Measurements from ENCODE around the gene PTGIS.

PTGIS gene

DNA sequence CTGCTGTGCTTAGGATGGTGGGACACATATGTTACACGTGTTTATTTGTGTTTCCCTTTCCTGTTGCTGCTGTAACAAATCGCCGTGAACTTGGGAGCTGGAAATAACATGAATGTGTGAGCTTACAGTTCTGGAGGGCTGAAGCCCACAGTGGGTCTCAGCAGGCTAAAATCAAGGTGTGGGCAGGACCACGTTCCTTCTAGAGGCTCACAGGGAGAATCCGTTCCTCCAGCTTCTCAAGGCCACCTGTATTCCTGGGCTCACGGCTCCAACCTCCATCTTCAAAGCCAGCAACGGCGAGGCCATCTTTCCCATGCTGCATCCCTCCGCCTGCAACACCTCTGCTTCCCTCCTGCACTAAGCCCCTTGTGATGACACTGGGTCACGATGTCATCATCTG, 27.4 kb upstream of the PTGIS start:
- no peak for DNase-seq

DNA sequence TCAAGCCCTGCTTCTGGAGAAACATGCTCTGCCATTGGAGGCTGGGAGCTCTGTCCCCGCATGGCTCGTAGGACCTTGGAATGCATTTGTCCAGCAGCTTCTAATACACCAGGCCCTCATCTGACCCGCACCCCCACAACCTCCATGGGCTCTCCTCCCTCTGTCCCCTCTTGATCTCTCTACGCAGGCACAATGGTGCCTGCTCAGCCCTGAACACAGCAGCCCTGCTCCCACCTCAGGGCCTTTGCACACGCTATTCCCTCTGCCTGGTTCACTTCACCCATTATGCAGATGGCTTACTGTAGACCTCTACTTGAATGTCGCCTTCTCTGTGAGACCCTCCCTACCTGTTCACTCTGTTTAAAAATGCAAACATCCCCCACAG, 27.0 kb upstream of the PTGIS start:
- DNase-seq = no peak

DNA sequence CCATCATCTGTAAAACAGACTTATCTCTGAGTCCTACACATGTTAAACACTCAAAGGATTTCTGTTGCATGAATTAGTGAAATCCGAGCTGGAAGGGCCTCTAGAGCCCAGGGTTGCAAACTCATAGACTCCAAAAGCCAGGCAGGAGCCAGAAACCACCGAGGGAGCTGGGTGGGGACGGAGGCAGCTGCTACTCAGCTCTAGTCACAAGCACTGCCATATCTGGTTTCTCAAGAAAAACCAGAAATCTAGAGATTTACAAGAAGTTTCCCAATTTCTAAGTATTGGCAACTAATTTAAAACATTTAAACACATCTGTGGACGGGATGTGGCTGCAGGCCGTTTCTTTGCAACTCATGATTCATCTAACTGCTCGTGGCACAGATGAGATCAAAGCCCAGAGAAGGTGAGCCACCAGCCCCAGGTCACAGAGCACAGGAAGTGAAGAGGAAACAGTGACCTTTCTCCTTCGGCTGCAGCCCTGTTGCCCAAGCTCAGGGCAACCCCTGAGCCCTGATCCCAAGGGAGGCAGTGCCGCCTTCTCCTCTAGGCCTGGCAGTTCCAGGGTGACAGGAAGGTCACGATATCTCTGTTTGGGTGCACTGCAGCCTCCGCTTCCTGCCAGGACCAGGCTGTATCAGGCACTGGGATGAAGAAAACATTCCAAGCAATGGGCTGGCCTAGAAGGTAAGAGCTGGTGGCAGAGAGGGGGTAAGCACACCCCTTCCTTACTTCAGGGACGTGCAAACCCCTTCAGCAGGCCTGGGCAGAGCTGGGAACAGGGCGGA, 26.4 kb upstream of the PTGIS start:
- peak; percentile 83 for DNase-seq

DNA sequence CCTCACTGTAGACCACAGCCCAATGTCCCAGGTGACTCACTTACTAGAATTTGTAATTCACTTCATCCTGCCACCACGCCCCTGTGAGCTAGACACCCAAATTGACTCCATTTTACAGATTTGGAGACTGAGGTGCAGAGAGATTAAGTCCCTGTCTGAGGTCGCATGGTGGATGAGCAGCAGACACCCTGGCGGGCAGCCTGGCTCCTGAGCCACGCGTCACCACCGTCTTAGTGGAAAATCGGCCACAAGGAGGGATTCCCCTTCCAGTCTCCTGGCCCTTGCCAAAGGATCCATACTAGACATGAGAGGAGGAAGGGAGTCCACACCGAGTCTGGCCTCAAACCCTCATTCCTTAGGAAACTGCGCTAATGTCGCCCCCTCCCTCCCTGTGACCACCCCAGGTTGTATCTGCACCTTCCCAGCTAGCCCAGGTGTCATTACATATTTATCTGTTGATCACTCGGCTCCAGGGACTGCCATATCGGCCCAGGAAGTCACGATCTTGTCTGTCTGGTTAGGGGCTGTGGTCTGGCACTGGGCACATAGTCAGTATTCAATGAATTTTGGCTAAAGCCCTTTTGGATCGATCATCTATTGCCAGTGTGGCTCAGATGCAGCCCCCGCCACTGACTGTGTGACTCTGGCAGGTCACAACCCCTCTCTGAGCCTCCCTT, 25.7 kb upstream of the PTGIS start:
- DNase-seq = no peak

DNA sequence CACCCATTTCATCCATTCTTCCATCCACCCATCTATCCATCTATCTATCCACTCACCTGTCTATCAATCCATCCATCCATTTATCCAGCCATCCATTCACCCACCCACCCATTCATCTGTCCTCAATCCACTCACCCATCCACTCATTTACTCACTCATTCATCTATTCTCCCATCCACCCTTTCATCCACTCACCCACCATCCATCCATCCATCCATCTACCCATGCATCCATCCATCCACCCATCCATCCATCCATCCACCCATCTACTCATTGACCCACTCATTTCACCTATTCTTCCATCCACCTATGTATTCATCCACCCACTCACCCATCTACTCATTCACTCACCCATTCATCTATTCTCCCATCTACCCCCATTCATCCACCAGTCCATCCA, 24.2 kb upstream of the PTGIS start:
- DNase-seq = no peak

DNA sequence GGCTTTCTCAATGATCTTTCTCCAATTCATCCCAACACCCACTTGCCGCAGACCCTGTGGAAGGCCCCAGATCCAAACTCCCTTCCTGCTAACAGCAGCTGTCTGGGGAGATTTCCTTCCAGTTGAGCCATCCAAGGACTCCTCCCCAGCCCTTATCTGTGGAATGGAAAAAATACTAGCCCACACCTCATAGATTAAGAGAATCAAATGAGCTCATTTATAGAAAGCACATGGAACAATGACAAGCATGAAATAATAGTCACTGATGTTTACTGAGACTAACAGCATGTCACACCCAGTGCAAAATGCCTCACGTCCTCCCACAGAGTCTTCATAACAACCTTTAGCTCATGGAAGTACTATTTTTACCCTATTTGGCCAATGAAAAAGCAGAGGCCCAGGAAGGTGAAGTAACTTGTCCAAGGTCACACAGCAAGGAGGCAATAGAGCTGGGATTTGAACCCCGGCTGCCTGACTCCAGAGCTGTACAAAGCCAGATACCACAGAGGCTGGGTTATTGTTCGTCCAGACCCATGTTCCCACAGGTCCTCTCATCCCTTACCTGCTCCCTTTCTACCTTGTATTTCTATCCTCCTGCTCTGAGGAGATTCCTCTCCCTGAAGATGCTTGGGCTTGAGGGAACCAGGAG, 23.4 kb upstream of the PTGIS start:
- DNase-seq = peak; percentile 29

DNA sequence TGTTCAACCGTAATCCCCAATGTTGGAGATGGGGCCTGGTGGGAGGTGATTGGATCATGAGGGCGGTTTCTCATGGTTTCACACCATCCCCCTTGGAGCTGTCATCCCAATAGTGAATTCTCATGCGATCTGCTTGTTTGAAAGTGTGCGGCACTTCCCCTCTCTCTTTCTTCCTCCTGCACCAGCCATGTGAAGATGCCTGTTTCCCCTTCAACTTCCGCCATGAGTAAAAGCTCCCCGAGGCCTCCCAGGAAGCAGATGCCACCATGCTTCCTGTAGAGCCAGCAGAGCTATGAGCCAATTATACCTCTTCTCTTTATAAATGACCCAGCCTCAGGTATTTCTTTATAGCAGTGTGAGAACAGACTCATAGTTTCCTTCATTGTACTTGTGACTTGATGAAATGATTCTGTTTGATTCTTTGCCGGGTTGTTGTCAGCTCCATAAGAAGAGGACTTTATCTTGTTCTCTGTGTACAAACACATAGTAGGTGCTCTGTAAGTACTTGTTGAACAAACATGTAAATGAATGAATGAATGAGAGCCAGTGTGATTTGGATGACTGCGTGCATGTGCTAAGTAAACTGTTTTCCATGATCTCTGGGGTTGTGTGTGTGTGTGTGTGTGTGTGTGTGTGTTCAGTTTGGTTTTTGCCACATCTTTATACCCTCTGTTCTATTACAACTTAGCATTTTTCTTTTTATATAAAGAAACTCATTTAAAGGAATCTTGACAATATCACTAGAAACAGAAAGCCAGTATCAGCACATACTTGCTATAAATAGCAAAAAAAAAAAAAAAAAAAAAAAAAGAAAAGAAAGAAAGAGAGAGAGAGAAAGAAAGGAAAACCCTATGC, 22.5 kb upstream of the PTGIS start:
- DNase-seq = no peak

DNA sequence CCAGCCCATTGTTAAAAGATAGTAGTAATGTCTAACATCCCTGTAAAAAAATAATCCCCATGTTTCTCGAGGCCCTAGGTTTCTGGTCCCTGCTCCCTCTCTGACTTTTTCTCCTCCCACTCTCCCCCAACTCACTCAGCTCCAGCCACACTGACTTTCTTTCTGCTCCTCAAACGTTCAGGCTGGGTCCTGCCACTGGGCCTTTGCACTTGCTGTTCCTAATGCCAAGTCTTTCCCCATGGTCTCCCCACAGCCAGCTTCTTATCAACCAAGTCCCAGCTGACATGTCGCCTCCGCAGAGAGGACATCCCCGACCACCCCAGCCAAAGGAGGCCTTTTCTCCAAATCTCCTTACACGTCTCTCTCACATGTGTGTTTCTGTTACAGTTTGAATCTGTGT, 21.8 kb upstream of the PTGIS start:
- DNase-seq = no peak

DNA sequence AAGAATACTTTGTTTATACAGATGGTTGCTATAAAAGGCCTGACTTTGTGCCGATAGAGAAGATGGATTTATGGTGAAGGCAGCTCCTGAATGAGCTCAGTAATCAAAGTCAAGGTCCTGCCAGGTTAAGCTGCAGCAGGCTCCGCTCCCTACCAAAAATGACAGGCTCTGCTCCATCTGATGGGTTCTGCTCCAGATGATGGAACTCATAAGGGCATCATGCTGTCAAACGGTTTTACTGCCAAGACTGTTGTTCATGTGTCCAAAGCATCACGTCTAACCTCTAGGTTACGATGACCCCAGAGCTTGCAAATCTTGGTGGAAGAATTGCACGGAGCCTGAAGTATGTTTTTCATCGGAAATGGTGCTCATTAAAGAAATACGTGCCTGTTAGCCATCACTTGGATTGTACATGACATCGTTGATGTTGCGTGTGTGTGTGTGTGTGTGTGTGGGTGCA, 19.2 kb upstream of the PTGIS start:
- DNase-seq = no peak

DNA sequence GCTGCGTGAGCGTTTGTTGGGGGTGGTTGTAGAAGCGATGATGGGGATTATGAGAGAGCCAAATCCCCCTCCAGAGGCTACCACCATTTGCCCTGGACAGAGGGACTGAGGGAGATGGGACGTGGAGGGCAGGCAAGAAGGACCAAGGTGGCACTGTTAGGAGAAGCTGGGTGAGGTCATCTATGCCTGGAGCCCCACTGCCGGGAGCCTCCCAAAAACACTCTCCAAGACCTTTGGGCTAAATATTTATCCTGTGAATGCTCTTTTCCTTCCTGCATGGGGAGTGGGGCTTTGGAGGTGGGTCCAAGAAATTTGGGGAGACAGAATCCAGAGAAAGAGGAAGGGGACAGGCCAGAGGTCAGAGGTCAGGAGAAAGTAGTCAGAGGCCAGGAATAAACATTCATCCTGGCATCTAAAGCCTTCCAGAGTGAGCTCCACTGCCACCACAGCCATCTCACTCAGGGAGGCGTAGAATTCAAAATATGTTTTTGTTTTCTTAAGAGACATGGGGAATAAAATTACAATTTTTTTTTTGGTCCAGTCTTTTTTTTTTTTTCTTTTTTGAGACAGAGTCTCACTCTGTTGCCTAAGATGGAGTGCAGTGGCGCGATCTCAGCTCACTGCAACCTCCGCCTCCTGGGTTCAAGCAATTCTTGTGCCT, 17.8 kb upstream of the PTGIS start:
- no peak for DNase-seq

DNA sequence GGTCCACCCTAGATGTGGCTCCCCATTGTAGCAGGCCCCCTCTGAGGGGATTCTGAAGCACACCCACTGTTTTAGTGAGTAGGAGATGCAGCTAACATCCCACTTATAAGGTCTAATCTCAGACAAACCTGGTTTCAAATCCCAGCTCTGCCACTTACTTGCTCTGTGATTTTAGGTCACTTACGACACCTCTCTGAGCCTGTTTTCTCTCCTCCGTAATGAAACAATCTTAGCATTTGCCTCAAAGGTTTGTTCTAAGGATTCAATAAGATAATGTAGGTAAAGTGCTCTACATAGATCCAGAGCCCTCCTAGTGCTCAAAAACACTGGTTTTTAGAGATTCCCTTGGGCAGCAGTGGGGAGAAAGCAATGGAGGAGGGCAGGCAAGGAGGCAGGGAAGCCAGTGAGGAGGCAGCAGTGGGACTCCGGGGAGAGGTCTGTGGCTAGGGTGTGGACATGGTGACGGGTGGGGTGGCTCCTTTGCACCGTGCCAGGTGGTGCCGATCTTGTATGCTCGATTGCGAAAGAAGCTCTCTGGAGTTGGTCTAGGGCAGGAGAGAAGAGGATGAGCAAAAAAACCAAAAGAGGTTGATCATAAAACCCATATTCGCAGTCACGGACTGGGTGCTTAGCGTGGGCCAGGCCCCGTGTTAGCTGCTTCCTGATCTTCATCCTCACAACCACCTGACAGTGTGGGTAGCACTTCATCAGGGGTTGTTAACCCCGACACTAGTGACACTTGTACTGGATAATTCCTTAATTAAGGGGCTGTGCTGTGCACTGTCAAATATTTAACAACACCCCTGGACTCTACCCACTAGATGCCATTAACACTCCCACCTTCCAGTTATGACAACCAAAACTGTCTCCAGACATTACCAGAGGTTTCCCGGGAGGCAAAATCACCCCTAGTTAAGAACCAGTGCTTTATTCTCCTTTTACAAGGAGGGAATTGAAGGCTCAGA, 16.8 kb upstream of the PTGIS start:
- no peak for DNase-seq

DNA sequence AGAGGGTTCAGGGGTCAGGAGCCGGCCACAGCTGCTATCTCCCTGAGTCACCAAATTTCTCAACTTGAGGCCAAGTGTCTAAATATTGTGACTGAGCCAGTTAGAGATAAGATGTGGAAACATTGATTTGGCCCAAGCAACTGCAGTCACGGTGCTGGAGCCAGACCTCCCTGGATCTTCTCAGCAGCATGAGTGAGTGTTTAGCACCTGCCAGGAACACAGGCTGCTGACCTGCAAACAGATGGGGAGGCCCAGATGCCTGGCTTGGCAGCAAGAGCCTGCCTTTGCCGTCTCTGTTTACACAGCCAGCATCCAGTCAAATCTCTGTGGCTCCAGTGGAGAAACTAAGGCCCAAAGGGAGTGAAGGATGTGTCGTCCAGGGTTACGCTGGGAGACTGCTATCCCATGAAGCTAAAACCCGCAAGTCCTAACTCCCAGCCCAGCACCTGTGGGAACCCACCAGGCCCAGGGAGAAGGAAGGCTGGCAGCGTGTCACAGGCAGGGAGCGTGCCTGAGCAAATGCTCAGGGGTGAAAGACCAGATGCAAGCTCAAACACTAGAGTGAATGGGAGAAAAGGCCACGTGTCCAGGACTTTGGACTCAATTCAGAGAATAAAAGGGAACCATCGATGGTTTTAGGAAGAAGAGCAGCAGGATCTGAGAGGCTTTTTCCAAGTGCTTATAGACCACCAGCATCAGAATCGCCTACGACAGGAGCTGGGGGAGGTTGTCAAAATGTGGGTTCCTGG, 15.9 kb upstream of the PTGIS start:
- no peak for DNase-seq

DNA sequence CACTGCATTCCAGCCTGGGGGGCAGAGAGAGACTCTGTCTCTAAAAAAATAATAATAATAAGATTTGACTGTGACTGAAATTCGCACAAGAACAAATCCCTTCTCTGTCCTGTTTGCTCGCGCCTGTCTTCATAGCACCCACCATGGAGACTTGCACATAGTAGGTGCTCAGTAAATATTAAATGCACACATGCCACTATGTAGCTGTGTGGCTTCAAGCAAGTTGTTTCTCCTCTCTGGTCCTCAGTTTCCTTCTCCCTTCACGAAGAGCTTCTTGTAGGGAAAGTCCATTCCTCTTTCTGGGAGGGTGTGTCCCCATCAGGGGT, 15.4 kb upstream of the PTGIS start:
- no peak for DNase-seq

DNA sequence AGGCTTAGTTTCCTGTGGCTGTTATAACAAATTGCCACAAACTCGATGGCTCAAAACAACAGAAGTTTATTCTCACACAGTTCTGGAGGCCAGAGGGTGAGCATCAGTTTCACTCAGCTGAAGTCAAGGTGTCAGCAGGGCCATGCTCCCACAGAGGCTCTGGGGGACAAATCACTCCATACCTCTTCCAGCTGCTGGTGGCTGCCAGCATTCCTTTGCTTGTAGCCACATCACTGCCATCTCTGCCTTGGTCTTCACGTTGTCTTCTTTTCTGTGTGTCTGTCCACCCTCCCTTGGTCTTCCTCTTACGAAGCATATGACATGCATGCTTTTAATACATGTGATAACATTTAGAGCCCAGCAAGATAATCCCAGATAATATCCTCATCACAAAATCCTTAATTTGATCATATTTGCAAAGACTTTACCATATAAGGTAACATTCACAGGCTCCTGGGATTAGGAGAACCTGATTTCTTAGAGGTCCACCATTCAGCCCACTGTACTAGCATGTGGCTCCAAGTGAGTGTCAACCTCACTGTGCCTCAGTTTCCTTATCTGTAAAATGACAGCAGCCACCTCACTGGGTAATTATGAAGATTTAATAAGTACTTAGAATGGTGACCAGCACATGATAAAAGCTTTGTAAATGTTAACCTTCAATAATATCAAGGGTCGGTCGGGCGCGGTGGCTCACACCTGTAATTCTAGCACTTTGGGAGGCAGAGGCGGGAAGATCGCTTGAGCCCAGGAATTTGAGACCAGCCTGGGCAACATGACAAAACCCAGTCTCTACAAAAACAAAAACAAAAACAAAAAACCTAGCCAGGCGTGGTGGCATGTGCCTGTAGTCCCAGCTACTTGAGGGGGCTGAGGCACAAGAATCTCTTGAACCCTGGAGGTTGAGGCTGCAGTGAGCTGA, 14.7 kb upstream of the PTGIS start:
- DNase-seq = no peak

DNA sequence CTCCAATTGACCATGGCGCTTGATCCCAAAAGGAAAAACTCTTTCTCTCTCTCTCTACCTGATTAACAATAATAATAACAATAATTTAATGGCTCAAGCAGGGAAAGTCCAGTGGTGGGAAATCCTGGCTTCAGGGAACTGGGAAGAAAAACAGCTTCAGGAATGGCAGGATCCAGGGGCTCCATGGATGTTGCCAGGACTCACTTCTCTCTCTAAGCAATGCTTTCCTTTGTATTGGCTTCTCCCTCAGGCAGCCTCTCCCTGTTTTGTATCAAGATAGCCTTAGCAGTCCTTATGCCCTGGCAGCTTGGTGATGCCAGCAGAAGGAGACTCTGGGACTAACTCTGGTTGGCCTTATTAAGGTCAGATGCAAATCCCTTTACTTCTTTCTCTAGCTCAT, 13.5 kb upstream of the PTGIS start:
- no peak for DNase-seq

DNA sequence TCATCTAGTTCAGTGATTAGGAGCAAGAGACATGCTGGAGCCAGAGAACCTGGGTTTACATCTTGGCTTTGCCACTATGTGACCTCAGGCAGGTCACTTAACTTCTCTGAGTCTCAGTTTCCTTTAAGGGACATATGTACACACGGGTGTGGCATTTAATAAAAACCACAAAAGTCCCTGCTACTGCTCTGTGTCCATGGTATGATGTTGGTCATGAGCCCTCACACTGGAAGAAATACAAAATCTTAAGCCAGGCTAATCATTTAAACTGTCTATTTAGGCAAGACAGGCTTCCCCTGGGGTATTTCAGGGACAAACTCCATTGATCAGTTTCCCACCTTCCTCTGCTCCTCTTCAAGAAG, 12.9 kb upstream of the PTGIS start:
- DNase-seq = no peak

DNA sequence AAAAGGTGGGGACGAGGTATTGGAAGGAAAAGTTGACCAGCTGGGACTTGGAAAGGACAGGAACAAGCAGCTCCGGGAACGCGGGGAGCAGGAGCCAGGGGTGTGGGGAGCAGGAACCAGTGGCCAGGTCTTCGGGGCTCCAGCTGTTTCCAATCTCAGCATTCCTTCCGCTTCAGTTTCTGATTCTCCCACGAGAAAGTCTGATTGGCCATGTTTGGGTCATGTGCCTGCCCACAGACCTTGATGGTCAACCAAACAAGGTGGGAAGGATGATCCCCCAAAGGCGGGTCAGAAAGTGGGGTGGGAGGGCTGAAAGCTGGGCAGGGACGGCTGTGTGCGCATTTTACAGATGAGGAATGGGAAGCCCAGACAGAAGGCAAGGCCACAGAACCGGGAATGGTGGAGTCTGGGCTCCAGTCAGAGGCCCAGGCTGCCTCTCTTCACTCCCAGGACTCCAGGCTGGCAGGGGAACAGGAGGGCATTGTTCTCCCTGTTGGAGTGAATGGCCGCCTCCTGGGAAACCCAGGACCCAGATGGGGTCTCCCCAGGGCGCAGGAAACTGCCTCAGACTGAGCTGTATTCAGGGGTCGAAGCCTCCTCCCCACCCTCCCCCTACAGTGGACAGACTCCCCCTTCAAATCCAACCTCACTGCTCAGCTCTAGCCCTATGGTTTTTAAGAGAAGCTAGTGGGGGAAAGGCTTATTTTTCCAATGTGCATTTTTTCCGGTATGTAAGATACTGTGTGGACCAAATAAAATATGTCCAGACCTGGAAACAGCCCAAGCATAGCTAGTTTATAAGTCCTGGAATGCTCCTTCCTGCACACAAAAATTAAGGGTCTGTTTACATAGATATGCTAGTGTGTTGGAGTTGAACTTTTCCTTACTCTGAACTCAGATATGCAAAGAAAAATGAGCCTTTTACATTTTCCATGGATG, 12.2 kb upstream of the PTGIS start:
- no peak for DNase-seq

DNA sequence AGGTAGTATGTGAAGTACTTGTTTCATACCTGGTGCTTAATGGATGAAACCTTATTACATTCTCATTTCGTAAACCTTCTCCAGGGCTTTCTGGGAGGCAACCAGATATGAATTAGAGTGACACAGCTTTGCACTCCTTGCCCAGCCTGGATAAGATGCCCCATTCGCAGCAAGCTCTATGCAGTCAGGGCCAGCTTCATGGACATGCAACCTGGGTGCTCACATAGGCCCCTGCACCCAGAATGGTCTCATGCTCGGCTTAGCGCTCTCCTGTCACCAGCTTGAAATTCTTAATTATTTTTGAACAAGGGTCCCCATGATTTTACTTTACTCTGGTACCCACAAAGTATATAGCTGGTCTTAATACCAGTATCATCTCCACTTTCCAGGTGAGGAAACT, 11.3 kb upstream of the PTGIS start:
- DNase-seq = no peak

DNA sequence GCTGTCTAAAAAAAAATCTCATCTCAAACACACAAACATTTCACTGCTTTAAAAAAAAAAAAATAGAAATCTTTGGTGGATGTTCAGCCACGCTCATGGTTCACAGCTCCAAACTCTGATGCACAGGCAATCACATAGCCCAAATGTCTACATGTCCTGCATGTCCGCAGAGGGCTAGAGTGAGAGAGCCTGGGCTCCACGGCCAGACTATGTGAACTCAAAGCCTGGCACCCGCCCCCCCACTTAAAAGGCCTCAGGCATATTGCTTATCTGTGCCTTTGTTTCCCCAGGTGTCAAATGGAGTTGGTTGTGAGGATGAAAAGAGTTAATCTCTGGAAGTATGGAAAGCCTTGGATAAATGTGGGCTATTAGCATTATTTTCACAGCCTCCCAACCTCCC, 10.5 kb upstream of the PTGIS start:
- DNase-seq = no peak

All from stimulated activated naive CD4-positive, alpha-beta T cell treated with Interleukin-2 at 50 U/mL for 16 hours (primary cell).